Common myeloid progenitor, CD34-positive (primary cell): ENCODE measurements around the gene CIRBP.
"Not testable (repeated sequence)": the region's sequence is repeated elsewhere in the genome, so short reads cannot be mapped to it uniquely, and the experiment has no call there.

Experiments
- CTCF ChIA-PET: fragments of 350-600 bp; sonication (Branson Sonifier 250); formaldehyde crosslinking; loops from one replicate; lab custom pipeline; 2021; ENCODE audit warnings: antibody characterized with exemption; lab: Charles Lee
- POLR2A ChIA-PET: fragments of 350-600 bp; sonication (Branson Sonifier 250); formaldehyde crosslinking; loops from one replicate; lab custom pipeline; 2021; ENCODE audit warnings: antibody characterized with exemption; lab: Charles Lee
- DNase-seq, 3 donors: peaks; one replicate each; pipeline versions ENCODE4 v3.0.0 to v3.0.0-alpha.2; 2013
- H3K27ac ChIP-seq, 2 experiments: 1 replicate in 1 of 2; 2 replicates in 1 of 2; pipeline ENCODE4 v1.7.0; 2013; ENCODE audit warnings: inconsistent platforms in 2 of 2, low read length in 2 of 2, mild to moderate bottlenecking in 2 of 2, low read depth in 1 of 2, moderate library complexity in 1 of 2; ENCODE audit not compliant: severe bottlenecking in 2 of 2, insufficient read depth in 1 of 2, poor library complexity in 1 of 2
- H3K27me3 ChIP-seq, 5 experiments: replicated peaks in 2 of 5; 1 replicate in 3 of 5; 2 replicates in 2 of 5; pipeline versions ENCODE4 v1.6.1 to v1.7.0; 2013; ENCODE audit warnings: low read length in 4 of 5, mild to moderate bottlenecking in 2 of 5, moderate library complexity in 2 of 5, inconsistent platforms in 1 of 5; ENCODE audit not compliant: insufficient read depth in 5 of 5, control insufficient read depth in 4 of 5
- H3K36me3 ChIP-seq, 4 experiments: 1 replicate in 2 of 4; 2 replicates in 2 of 4; pipeline versions ENCODE4 v1.6.1 to v1.7.0; 2013; ENCODE audit warnings: low read length in 3 of 4, control low read depth in 1 of 4, mild to moderate bottlenecking in 1 of 4; ENCODE audit not compliant: control insufficient read depth in 4 of 4, insufficient read depth in 4 of 4
- H3K4me1 ChIP-seq, 4 experiments: 1 replicate in 3 of 4; 2 replicates in 1 of 4; pipeline versions ENCODE4 v1.6.1 to v1.7.1; 2013; ENCODE audit warnings: low read length in 3 of 4, mild to moderate bottlenecking in 3 of 4, control low read depth in 1 of 4, inconsistent platforms in 1 of 4, moderate library complexity in 1 of 4; ENCODE audit not compliant: control insufficient read depth in 4 of 4, insufficient read depth in 4 of 4; ENCODE audit errors: control extremely low read depth in 1 of 4
- H3K4me3 ChIP-seq, 7 experiments: 1 replicate in 4 of 7; 2 replicates in 3 of 7; pipeline versions ENCODE4 v1.5.1 to v1.7.0; 2013; ENCODE audit warnings: mild to moderate bottlenecking in 7 of 7, low read length in 6 of 7, moderate library complexity in 6 of 7, inconsistent platforms in 2 of 7, low read depth in 2 of 7, control low read depth in 1 of 7; ENCODE audit not compliant: insufficient read depth in 4 of 7, control insufficient read depth in 1 of 7; ENCODE audit errors: extremely low read depth in 1 of 7
- H3K9me3 ChIP-seq, 5 experiments: 1 replicate in 4 of 5; 2 replicates in 1 of 5; pipeline versions ENCODE4 v1.6.1 to v1.7.1; 2013; ENCODE audit warnings: low read length in 4 of 5, mild to moderate bottlenecking in 2 of 5, inconsistent platforms in 1 of 5, low read depth in 1 of 5, moderate library complexity in 1 of 5; ENCODE audit not compliant: control insufficient read depth in 4 of 5, insufficient read depth in 2 of 5; ENCODE audit errors: control extremely low read depth in 1 of 5
- WGBS: methylation state at CpG from one replicate; pipeline ENCODE4 v1.1.5; 2013; ENCODE audit not compliant: insufficient coverage; 5-methylcytosine and 5-hydroxymethylcytosine counted together

The CIRBP gene

DNA sequence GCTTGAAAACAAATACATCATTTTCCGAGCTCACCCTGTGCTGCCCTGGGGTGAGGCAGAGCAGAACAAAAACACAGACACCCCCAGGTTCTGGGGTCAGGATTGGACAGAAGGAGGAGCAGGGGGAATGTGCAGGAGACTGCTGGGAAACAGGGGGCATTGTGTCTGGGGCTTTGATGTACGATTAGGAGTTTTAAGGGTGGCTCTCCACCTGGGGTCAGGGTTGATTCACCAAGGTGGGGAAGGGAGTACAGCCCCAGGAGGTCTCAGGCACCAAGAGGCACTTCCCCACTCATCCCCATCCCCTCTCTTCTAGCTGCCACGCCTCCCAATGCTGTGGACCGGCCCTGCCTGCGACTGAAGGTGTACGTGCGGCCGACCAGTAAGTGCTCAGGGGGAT is 29.1 kb downstream of the CIRBP start:
- CTCF ChIA-PET, result no interaction called here

DNA sequence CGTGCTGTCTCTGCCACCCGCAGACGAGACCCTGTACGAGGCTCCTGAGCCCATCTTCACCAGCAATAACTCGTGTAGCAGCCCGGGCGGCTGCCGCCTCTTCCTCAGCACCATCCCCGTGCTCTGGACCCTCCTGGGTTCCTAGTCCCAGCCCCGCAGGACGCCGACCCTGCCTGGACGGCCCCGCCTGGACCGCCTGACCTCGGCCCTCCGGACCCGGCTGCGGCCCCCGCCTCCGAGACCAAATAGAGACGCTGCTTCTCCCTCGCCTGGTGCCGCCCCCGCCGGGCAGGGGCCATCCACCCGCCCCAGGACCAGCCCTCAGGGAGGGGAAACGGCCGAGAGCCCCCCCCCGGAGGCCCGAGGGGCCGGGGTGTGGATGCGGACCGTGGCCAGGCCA is 30.7 kb downstream of the CIRBP start:
- H3K4me3 ChIP-seq, result no peak overlapping the region
- CTCF ChIA-PET, result no interaction called here
- H3K27ac ChIP-seq, result no peak overlapping the region
- peaks cover 0 to 9% (median 7%) of the 10 kb centered on the region in 4 experiments for H3K4me1 ChIP-seq
- WGBS, result 81% methylated on average over 26 of the region's 34 CpGs
- H3K9me3 ChIP-seq, result no peaks in the 10 kb centered on the region
- peaks cover 0 to 13% (median 1%) of the 10 kb centered on the region in 5 experiments for H3K27me3 ChIP-seq
- no peak for DNase-seq
- no peaks in the 10 kb centered on the region for H3K36me3 ChIP-seq
- POLR2A ChIA-PET, result no interaction called here

More for the DNA sequence above, 29.1 kb downstream of the CIRBP start:
- DNase-seq, result no peak
- H3K4me1 ChIP-seq, result peaks cover 0 to 9% (median 7%) of the 10 kb centered on the region in 4 experiments
- POLR2A ChIA-PET, result no interaction called here
- no peaks in the 10 kb centered on the region for H3K36me3 ChIP-seq
- H3K27ac ChIP-seq, result no peak overlapping the region
- H3K4me3 ChIP-seq, result no peak overlapping the region
- no peaks in the 10 kb centered on the region for H3K9me3 ChIP-seq
- H3K27me3 ChIP-seq, result peaks cover 0 to 29% (median 1%) of the 10 kb centered on the region in 5 experiments
- 95% methylated on average over 7 of the region's 8 CpGs for WGBS

- Histone ChIP-seq H3K4me1 (no peaks in the 10 kb centered on the region), H3K4me3 (no peak overlapping the region), H3K27ac (no peak overlapping the region), H3K9me3 (no peaks in the 10 kb centered on the region), H3K36me3 (no peaks in the 10 kb centered on the region), H3K27me3 (peaks cover 0 to 4% (median 1%) of the 10 kb centered on the region in 5 experiments)
- POLR2A ChIA-PET, result no interaction called here
- CTCF ChIA-PET, result interaction anchor here (1.3 kb wide), 1 partner anchor 15 kb away, joined by 3 read pairs; no protein-coding TSS in a partner anchor
- WGBS, result 92% methylated on average over 9 of the region's 35 CpGs
- DNase-seq, result no peak
Measured at GRCh38 chr19:1300744-1301490, 31.8 kb downstream of the CIRBP start.

GRCh38 chr19:1302533-1303239 is 33.6 kb downstream of the CIRBP start:
- no peak overlapping the region for H3K27ac ChIP-seq
- ChIA-PET CTCF (interaction anchor here (0.9 kb wide), 1 partner anchor 23 kb away, joined by 3 read pairs; no protein-coding TSS in a partner anchor), POLR2A (no interaction called here)
- no peak overlapping the region for H3K4me3 ChIP-seq
- H3K36me3 ChIP-seq, result no peaks in the 10 kb centered on the region
- WGBS, result 86% methylated on average over 23 of the region's 36 CpGs
- DNase-seq, result no peak
- H3K9me3 ChIP-seq, result no peaks in the 10 kb centered on the region
- no peaks in the 10 kb centered on the region for H3K4me1 ChIP-seq
- no peaks in the 10 kb centered on the region for H3K27me3 ChIP-seq

DNA sequence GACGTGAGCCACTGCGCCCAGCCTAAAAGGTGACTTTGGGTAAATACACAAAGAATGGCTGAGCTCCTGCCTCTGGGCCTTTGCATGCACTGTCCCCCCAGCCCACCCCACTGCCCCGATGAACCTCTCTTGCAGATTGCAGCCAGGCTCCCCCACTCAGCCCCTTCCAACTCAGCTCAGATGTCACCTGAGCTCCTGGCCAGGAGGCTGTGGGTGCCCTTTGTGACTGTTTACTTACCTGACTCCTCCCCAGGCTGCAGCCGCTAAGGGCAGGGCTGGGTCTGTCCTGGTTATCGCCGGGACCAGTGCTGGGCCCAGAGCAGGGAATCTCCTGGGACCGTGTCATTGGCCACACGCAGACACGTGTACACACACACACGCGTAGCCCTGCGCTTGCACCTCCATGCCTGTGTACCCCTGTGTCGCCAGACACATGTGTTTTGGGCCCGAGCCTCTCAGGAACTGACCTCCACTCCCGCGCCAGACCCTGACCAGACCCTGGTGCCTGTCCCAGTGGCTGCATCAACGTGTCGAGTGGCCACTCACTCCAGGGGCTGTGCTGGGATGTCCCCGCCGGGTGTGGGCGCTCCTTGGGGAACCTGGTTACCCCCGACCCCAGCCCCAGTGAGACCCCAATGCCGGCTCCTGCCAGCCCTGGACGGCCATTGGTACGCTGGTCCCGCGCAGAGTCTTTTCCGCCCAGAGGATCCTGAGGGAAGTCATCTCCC is 35.2 kb downstream of the CIRBP start:
- DNase-seq, result no peak
- no peaks in the 10 kb centered on the region for H3K4me1 ChIP-seq
- H3K36me3 ChIP-seq, result no peaks in the 10 kb centered on the region
- no peak overlapping the region for H3K4me3 ChIP-seq
- no peaks in the 10 kb centered on the region for H3K9me3 ChIP-seq
- H3K27ac ChIP-seq, result no peak overlapping the region
- WGBS, result 98% methylated on average over 28 of the region's 28 CpGs
- ChIA-PET CTCF (interaction anchor here (1.0 kb wide), 1 partner anchor 13 kb away, joined by 3 read pairs; no protein-coding TSS in a partner anchor), POLR2A (no interaction called here)
- H3K27me3 ChIP-seq, result no peaks in the 10 kb centered on the region

GRCh38 chr19:1305354-1305753 is 36.2 kb downstream of the CIRBP start:
- H3K27me3 ChIP-seq, H3K9me3 ChIP-seq, H3K36me3 ChIP-seq, H3K27ac ChIP-seq, H3K4me1 ChIP-seq, CTCF ChIA-PET, H3K4me3 ChIP-seq, POLR2A ChIA-PET, DNase-seq: not testable (repeated sequence)
- 93% methylated on average over 3 of the region's 9 CpGs for WGBS
